GM12864 (cell line): Measurements from ENCODE around the gene OSBPL9.
"Not testable (repeated sequence)": the region's sequence is repeated elsewhere in the genome, so short reads cannot be mapped to it uniquely, and the experiment has no call there.

Experiments used
- DNase-seq: peaks from one replicate; pipeline ENCODE4 v3.0.0-alpha.2; 2011; ENCODE audit warnings: low read depth
- H3K4me3 ChIP-seq: 2 replicates; pipeline ENCODE4 v1.5.1; 2011; ENCODE audit warnings: mild to moderate bottlenecking, low read depth, low read length, control low read depth
- TF ChIP-seq, protein P1 (sequence below): IDR thresholded peaks from 2 replicates; pipeline ENCODE4 v1.5.1; 2011; ENCODE audit warnings: low read depth, mild to moderate bottlenecking, moderate library complexity, low read length, control low read depth, inconsistent platforms; ENCODE audit errors: missing control alignments

The OSBPL9 gene

DNA sequence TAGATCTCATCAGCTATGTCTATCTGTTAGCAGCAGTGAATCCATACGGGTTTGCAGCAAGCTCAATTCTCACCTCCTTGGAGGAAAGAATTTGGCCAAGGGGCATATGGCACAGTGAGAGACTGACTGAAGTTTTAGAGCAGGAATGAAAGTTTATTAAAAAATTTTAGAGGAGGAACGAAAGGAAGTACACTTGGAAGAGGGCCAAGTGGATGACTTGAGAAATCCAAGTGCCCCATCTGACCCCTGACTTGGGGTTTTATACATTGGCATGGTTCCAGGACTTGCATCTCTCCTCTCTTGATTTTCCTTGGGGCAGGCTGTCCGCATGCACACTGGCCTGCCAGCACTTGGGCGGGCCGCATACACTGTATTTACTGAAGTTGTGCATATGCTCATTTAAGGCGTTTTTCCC lies 9.2 kb upstream of the OSBPL9 start:
- TF ChIP-seq, protein P1, sequence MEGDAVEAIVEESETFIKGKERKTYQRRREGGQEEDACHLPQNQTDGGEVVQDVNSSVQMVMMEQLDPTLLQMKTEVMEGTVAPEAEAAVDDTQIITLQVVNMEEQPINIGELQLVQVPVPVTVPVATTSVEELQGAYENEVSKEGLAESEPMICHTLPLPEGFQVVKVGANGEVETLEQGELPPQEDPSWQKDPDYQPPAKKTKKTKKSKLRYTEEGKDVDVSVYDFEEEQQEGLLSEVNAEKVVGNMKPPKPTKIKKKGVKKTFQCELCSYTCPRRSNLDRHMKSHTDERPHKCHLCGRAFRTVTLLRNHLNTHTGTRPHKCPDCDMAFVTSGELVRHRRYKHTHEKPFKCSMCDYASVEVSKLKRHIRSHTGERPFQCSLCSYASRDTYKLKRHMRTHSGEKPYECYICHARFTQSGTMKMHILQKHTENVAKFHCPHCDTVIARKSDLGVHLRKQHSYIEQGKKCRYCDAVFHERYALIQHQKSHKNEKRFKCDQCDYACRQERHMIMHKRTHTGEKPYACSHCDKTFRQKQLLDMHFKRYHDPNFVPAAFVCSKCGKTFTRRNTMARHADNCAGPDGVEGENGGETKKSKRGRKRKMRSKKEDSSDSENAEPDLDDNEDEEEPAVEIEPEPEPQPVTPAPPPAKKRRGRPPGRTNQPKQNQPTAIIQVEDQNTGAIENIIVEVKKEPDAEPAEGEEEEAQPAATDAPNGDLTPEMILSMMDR, result no peak
- H3K4me3 ChIP-seq, result no peak overlapping the region
- DNase-seq, result no peak

DNA sequence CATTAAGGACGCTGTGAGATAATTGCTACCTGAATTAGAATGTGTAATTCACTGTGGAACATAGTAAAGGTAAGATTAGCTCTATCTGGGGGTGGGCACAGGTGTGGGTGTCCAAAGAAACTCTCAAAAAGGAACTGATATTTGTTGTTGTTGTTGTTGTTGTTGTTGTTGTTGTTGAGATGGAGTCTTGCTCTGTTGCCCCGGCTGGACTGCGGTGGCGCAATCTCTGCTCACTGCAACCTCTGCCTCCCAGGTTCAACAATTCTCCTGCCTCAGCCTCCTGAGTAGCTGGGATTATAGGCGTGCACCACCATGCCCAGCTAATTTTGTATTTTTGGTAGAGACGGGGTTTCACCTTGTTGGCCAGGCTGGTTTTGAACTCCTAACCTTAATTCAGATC lies 6.8 kb upstream of the OSBPL9 start:
- DNase-seq, H3K4me3 ChIP-seq: not testable (repeated sequence)

DNA sequence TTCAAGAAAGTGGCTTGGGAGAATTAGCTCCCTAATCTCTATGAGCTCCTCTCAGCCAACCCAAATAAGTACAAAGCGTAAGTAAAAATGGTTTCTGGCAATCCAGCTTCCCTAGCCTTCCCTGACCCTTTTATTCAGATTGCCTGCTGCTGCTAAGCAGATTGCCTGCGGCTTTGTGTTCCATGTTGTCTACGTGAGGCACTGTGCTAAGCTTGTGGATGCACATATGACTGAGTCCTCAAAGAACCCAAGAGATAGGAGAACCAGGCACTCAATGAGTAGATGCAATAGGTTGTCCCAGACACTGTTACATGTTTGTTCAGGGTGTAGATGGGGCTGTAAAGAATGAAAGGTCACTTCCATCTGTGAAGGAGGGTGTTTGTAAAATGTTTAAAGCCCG lies 6.3 kb upstream of the OSBPL9 start:
- TF ChIP-seq, protein P1, result no peak
- no peak overlapping the region for H3K4me3 ChIP-seq
- DNase-seq, result no peak

DNA sequence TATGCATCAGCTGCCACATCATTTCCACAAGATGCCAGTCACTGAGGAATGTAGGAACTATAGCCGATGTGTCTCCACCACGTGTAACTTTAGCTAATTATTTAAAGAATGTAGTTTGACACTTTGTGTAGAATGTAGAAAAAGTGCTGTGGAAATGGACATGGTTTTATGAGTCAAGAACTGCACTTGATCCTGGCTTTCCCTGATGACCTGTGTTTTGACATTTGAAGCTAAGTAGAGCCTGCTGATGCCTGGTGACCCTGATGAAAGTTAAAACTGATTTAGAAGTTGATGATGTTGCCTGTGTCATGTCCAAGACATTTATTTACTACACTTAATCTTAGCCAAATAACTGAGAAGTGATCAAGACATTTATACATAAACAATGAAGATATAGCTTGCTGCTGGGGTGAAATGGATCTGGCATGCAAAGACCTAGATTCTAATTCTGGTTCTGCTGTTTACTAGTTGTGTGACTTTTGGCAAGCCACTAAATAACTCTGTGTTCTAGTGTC lies 4.4 kb upstream of the OSBPL9 start:
- TF ChIP-seq, protein P1, result no peak
- DNase-seq, result no peak
- H3K4me3 ChIP-seq, result no peak overlapping the region

DNA sequence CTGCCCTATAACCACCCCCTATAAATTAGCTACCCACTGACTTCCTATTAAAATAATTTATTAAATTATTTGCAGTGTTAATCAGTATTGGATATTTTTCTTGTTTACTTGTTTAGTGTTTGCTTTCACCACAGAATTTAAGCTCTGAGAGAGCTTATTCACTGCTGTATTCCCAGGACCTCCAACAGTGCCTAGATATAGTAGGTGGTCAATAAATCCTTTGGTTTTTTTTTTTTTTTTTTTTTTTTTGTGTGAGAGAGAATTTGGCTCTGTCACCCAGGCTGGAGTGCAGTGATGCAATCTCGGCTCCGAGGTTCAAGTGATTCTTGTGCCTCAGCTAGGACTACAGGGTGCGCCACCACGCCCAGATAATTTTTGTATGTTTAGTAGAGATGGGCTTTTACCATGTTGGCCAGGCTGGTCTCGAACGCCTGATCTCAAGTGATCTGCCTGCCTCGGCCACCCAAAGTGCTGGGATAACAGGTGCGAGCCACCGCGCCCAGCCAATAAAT lies 1.1 kb upstream of the OSBPL9 start:
- DNase-seq, result no peak
- H3K4me3 ChIP-seq, result no peak overlapping the region
- TF ChIP-seq, protein P1, result no peak

DNA sequence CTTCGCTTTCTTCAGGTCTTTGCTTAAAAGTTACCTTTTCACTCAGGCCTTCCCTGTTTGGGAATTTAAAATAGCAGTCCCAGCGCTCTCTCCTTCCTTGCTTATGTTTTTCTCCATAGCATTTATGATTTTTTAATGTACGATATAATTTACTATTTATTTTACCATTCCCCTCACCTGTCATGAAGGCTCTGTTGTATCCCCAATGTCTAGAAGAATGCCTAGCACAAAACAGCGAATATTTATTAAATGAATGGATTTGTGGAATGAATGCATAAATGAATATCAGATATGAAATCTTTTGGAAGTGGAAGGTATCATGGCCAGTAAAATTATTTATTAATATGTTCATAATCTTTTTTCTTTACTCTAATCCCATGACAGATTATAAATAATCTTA lies 402 bp upstream of the OSBPL9 start:
- no peak for DNase-seq
- peak overlapping the region; percentile 16; the same call in 1 of the 2 replicates for H3K4me3 ChIP-seq
- TF ChIP-seq, protein P1, result no peak

DNA sequence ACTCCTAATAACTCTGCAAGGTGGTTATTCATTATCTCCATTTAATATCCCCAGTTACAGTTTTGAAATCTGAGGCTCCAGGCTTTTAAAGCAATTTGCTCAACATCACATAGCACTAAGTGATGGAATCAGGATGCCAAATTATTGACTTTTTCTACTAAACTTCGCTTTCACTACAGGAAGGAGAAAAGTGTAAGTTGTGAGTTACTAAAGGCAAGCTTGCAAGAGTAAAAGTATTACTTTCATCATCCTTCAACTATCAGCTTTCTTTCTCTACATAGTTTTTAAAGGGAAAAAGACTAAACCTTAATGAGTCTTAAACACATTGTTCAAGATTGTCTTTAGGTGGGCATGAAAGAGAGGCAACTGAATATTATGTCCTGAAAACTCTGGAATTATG lies 1.8 kb downstream of the OSBPL9 start:
- no peak for DNase-seq
- TF ChIP-seq, protein P1, result no peak
- no peak overlapping the region for H3K4me3 ChIP-seq
